ENCODE data around the gene SEMA3B. TPM values are rescaled to one million over a fixed set of nuclear protein-coding genes. Genes with fewer than 3 reads are reported as not detected.

The SEMA3B gene
- total and polyA plus RNA-seq, 7 experiments from 2014 or later: 0.73 to 3.7 (median 1.4) TPM; not detected in 2

DNA sequence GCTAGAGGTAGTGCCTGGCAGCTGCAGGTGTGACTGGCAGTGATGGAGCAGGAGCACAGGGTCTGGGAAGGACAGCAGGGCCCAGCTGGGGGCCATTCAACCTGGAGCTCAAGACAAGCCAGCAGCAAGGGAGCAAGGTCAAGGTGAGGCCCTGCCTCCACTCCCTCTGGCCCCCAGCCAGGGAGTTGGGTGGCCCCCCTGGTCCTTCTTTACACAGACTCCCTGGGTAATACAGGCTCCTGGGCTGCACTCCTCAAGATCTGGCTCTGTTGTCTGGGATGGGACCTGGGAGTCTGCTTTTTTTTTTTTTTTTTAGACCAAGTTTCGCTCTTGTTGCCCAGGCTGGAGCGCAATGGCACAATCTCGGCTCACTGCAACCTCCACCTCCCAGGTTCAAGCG lies 18.4 kb upstream of the SEMA3B start:
- H3K4me1 Mint-ChIP-seq: peaks cover 30 to 60% (median 47%) of the 10 kb centered on the region in 7 donors
- H3K27me3 Mint-ChIP-seq: no peaks in the 10 kb centered on the region
- Histone ChIP-seq H3K27ac (ENCODE audit: low read depth, low read length) (peak overlapping the region; percentile 88), H3K27me3 (ENCODE audit: control insufficient read depth in 2 of 2, insufficient read depth in 2 of 2, low read length in 2 of 2) (no peaks in the 10 kb centered on the region), H3K9me3 (ENCODE audit: control insufficient read depth in 2 of 3, low read length in 3 of 3) (no peaks in the 10 kb centered on the region), H3K4me1 (ENCODE audit: control insufficient read depth in 2 of 2, insufficient read depth in 2 of 2, low read length in 2 of 2) (peaks cover 34 to 57% of the 10 kb centered on the region in 2 donors), H3K4me3 (ENCODE audit: low read length) (no peak overlapping the region), H3K36me3 (ENCODE audit: control insufficient read depth in 2 of 3, insufficient read depth in 3 of 3, low read length in 3 of 3) (peaks cover 6 to 72% (median 12%) of the 10 kb centered on the region in 3 experiments)
- DNase-seq (no peak), ATAC-seq (no peak)
- intact Hi-C loops (cut with micrococcal nuclease): no loop called here
- CTCF ChIA-PET: interaction anchor here (0.6 to 2.3 kb wide), 6 partner anchors 9 to 58 kb away, joined by 3 to 12 read pairs (median 5); partner anchors contain the start of gene GNAI2
- POLR2A ChIA-PET: interaction anchor here (0.7 to 15.6 kb wide), 3 partner anchors 11 to 19 kb away, joined by 3 to 253 read pairs (median 3); partner anchors contain the start of gene GNAI2
- no peaks in the 10 kb centered on the region for H3K9me3 Mint-ChIP-seq
- H3K4me3 Mint-ChIP-seq: peak overlapping the region in 3 of 10 donors; percentile 17 to 40 (median 29)
- H3K27ac Mint-ChIP-seq: peak overlapping the region in 7 of 9 donors; percentile 18 to 96 (median 70)
- H3K36me3 Mint-ChIP-seq: peaks cover 0 to 11% (median 0%) of the 10 kb centered on the region in 5 donors

- intact Hi-C loops (cut with micrococcal nuclease): no loop called here
- H3K4me3 ChIP-seq (ENCODE audit: low read length): no peak overlapping the region
- H3K9me3 ChIP-seq (ENCODE audit: control insufficient read depth in 2 of 3, low read length in 3 of 3): no peaks in the 10 kb centered on the region
- CTCF ChIA-PET: no interaction called here
- DNase-seq (no peak), ATAC-seq (no peak)
- POLR2A ChIA-PET: interaction anchor here (0.8 to 1.9 kb wide), 2 partner anchors 8 to 14 kb away, joined by 4 to 6 read pairs; no protein-coding TSS in a partner anchor
- Mint-ChIP-seq H3K9me3 (no peaks in the 10 kb centered on the region), H3K27ac (peak overlapping the region in 7 of 9 donors; percentile 18 to 84 (median 46)), H3K4me1 (peaks cover 26 to 53% (median 43%) of the 10 kb centered on the region in 7 donors), H3K36me3 (peaks cover 0 to 11% (median 0%) of the 10 kb centered on the region in 5 donors), H3K4me3 (no peak overlapping the region), H3K27me3 (no peaks in the 10 kb centered on the region)
- H3K36me3 ChIP-seq (ENCODE audit: control insufficient read depth in 2 of 3, insufficient read depth in 3 of 3, low read length in 3 of 3): peaks cover 6 to 77% (median 12%) of the 10 kb centered on the region in 3 experiments
- H3K27ac ChIP-seq (ENCODE audit: low read depth, low read length): peak overlapping the region; percentile 6
- peaks cover 28 to 52% of the 10 kb centered on the region in 2 donors for H3K4me1 ChIP-seq (ENCODE audit: control insufficient read depth in 2 of 2, insufficient read depth in 2 of 2, low read length in 2 of 2)
- no peaks in the 10 kb centered on the region for H3K27me3 ChIP-seq (ENCODE audit: control insufficient read depth in 2 of 2, insufficient read depth in 2 of 2, low read length in 2 of 2)
These were observed 17.7 kb upstream of the SEMA3B start for GRCh38 chr3:50251220-50251619.

- Mint-ChIP-seq H3K4me3 (no peak overlapping the region), H3K36me3 (peaks cover 0 to 30% (median 0%) of the 10 kb centered on the region in 5 donors), H3K4me1 (peaks cover 11 to 30% (median 24%) of the 10 kb centered on the region in 7 donors), H3K27me3 (no peaks in the 10 kb centered on the region), H3K9me3 (no peaks in the 10 kb centered on the region), H3K27ac (peak overlapping the region in 2 of 9 donors; percentile 38 to 46)
- POLR2A ChIA-PET: interaction anchor here (0.6 kb wide), 1 partner anchor 8 kb away, joined by 3 read pairs; no protein-coding TSS in a partner anchor
- no peak overlapping the region for H3K4me3 ChIP-seq (ENCODE audit: low read length)
- H3K4me1 ChIP-seq (ENCODE audit: control insufficient read depth in 2 of 2, insufficient read depth in 2 of 2, low read length in 2 of 2): peaks cover 15 to 20% of the 10 kb centered on the region in 2 donors
- peak; percentile 74 for ATAC-seq
- no peaks in the 10 kb centered on the region for H3K27me3 ChIP-seq (ENCODE audit: control insufficient read depth in 2 of 2, insufficient read depth in 2 of 2, low read length in 2 of 2)
- no peak overlapping the region for H3K27ac ChIP-seq (ENCODE audit: low read depth, low read length)
- no peaks in the 10 kb centered on the region for H3K9me3 ChIP-seq (ENCODE audit: control insufficient read depth in 2 of 3, low read length in 3 of 3)
- CTCF ChIA-PET: interaction anchor here (1.1 to 2.2 kb wide), 2 partner anchors 8 to 17 kb away, joined by 5 to 12 read pairs; no protein-coding TSS in a partner anchor
- peaks cover 14 to 89% (median 20%) of the 10 kb centered on the region in 3 experiments for H3K36me3 ChIP-seq (ENCODE audit: control insufficient read depth in 2 of 3, insufficient read depth in 3 of 3, low read length in 3 of 3)
- DNase-seq: no peak
- intact Hi-C loops (cut with micrococcal nuclease): no loop called here
These were observed 14.2 kb upstream of the SEMA3B start for GRCh38 chr3:50254577-50255250.

DNA sequence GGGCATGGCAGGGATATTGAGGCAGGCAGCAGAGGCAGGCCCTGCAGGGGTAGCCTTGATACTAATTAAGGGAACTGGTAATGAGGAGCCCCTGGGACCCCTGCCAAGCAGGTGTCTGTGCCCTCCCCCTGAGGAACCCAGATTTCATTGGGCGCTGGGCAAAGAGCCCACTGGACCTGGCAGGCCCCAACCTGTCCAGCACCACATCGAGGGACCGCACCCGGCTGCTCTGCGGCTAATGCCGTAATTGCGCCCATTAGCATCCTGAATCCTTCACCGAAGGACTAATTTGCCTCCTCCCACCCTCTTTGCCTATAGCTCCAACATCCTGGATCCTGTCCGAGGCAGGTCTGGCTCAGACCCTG lies 13.7 kb upstream of the SEMA3B start:
- CTCF ChIA-PET: interaction anchor here (1.2 to 2.2 kb wide), 2 partner anchors 9 to 29 kb away, joined by 5 to 12 read pairs; no protein-coding TSS in a partner anchor
- H3K4me1 Mint-ChIP-seq: peaks cover 8 to 28% (median 21%) of the 10 kb centered on the region in 7 donors
- peaks cover 14 to 84% (median 20%) of the 10 kb centered on the region in 3 experiments for H3K36me3 ChIP-seq (ENCODE audit: control insufficient read depth in 2 of 3, insufficient read depth in 3 of 3, low read length in 3 of 3)
- no peak overlapping the region for H3K27ac ChIP-seq (ENCODE audit: low read depth, low read length)
- no peaks in the 10 kb centered on the region for H3K27me3 Mint-ChIP-seq
- peaks cover 0 to 28% (median 0%) of the 10 kb centered on the region in 5 donors for H3K36me3 Mint-ChIP-seq
- POLR2A ChIA-PET: interaction anchor here (0.6 kb wide), 1 partner anchor 8 kb away, joined by 3 read pairs; no protein-coding TSS in a partner anchor
- H3K27me3 ChIP-seq (ENCODE audit: control insufficient read depth in 2 of 2, insufficient read depth in 2 of 2, low read length in 2 of 2): no peaks in the 10 kb centered on the region
- no peak overlapping the region for H3K27ac Mint-ChIP-seq
- H3K4me1 ChIP-seq (ENCODE audit: control insufficient read depth in 2 of 2, insufficient read depth in 2 of 2, low read length in 2 of 2): peaks cover 15 to 17% of the 10 kb centered on the region in 2 donors
- DNase-seq (no peak), ATAC-seq (no peak)
- H3K4me3 Mint-ChIP-seq: no peak overlapping the region
- no peaks in the 10 kb centered on the region for H3K9me3 Mint-ChIP-seq
- H3K9me3 ChIP-seq (ENCODE audit: control insufficient read depth in 2 of 3, low read length in 3 of 3): no peaks in the 10 kb centered on the region
- intact Hi-C loops (cut with micrococcal nuclease): no loop called here
- no peak overlapping the region for H3K4me3 ChIP-seq (ENCODE audit: low read length)

DNA sequence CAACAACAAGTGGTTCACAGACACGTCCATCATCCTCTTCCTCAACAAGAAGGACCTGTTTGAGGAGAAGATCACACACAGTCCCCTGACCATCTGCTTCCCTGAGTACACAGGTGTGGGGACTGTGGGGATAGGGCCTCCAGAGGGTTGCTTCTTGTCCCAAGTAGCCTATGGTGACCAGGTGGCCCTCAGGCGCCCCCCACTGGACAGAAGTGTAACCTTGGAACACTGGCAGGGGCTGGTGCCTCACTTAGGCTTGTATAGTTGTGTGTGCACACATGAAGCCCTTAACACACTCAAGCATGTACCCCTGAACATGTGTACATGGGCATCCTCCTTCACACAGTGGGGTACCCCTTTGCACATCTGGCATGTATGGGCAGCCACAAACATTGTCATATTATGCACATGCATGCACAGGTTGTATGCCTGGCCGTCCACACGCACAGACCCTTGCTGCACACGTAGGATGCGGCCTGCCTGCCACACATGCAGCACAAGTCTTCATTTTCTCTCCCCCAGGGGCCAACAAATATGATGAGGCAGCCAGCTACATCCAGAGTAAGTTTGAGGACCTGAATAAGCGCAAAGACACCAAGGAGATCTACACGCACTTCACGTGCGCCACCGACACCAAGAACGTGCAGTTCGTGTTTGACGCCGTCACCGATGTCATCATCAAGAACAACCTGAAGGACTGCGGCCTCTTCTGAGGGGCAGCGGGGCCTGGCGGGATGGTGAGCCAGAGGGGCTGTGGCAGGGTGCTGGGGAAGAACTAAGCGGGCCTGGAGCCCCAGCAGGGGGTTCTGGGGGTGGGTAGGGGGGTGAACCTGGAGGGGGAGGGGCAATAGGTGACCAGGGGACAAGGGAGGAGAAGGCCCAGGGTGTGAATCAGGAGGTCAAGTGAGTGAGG lies 11.7 kb upstream of the SEMA3B start:
- peaks cover 0 to 14% (median 11%) of the 10 kb centered on the region in 7 donors for H3K4me1 Mint-ChIP-seq
- intact Hi-C loops (cut with micrococcal nuclease): no loop called here
- H3K27ac ChIP-seq (ENCODE audit: low read depth, low read length): no peak overlapping the region
- no peaks in the 10 kb centered on the region for H3K9me3 Mint-ChIP-seq
- H3K4me3 Mint-ChIP-seq: no peak overlapping the region
- DNase-seq (no peak), ATAC-seq (no peak)
- no peak overlapping the region for H3K4me3 ChIP-seq (ENCODE audit: low read length)
- peaks cover 6 to 8% of the 10 kb centered on the region in 2 donors for H3K4me1 ChIP-seq (ENCODE audit: control insufficient read depth in 2 of 2, insufficient read depth in 2 of 2, low read length in 2 of 2)
- ChIA-PET POLR2A (interaction anchor here (1.2 to 1.4 kb wide), 2 partner anchors 10 to 28 kb away, joined by 4 to 5 read pairs; no protein-coding TSS in a partner anchor), CTCF (interaction anchor here (0.7 to 2.2 kb wide), 6 partner anchors 11 to 86 kb away, joined by 3 to 12 read pairs (median 4); no protein-coding TSS in a partner anchor)
- H3K27ac Mint-ChIP-seq: peak overlapping the region in 2 of 9 donors; percentile 53 to 59
- H3K36me3 ChIP-seq (ENCODE audit: control insufficient read depth in 2 of 3, insufficient read depth in 3 of 3, low read length in 3 of 3): peaks cover 12 to 71% (median 20%) of the 10 kb centered on the region in 3 experiments
- no peaks in the 10 kb centered on the region for H3K9me3 ChIP-seq (ENCODE audit: control insufficient read depth in 2 of 3, low read length in 3 of 3)
- H3K27me3 ChIP-seq (ENCODE audit: control insufficient read depth in 2 of 2, insufficient read depth in 2 of 2, low read length in 2 of 2): no peaks in the 10 kb centered on the region
- peaks cover 0 to 21% (median 0%) of the 10 kb centered on the region in 5 donors for H3K36me3 Mint-ChIP-seq
- H3K27me3 Mint-ChIP-seq: no peaks in the 10 kb centered on the region
